Sigmoid colon (tissue), 7 donors: Measurements from ENCODE around the gene MX2. TPM values are rescaled to one million over a fixed set of nuclear protein-coding genes. Genes with fewer than 3 reads are reported as not detected.

Source experiments
- DNase-seq: peaks from one replicate; pipeline ENCODE4 v3.0.0-alpha.2; 2019
- H3K27ac ChIP-seq, 4 donors: fragments of 200-600 bp; sonication (generic); one replicate each; pipeline ENCODE4 v1.5.1; 2016 to 2019; ENCODE audit warnings: mild to moderate bottlenecking in 1 of 4
- H3K27me3 ChIP-seq, 3 donors: fragments of 200-600 bp; sonication (generic); one replicate each; pipeline ENCODE4 v1.5.1; 2019; ENCODE audit warnings: mild to moderate bottlenecking in 1 of 3
- H3K36me3 ChIP-seq, 4 donors: fragments of 200-600 bp; sonication (generic); one replicate each; pipeline ENCODE4 v1.5.1; 2016 to 2019
- H3K4me1 ChIP-seq, 4 donors: fragments of 200-600 bp; sonication (generic); one replicate each; pipeline ENCODE4 v1.5.1; 2017 to 2019
- H3K4me3 ChIP-seq, 4 donors: fragments of 200-600 bp; sonication (generic); one replicate each; pipeline ENCODE4 v1.5.1; 2017 to 2019; ENCODE audit warnings: mild to moderate bottlenecking in 2 of 4, moderate library complexity in 1 of 4
- H3K9me3 ChIP-seq, 4 donors: fragments of 200-600 bp in 3 of 4; sonication (generic) in 3 of 4; one replicate each; pipeline versions ENCODE4 v1.5.1 to v1.6.1; 2013 to 2019
- CTCF ChIP-seq, 4 experiments: fragments of 450-650 bp in 3 of 4; fragments of 200-600 bp in 1 of 4; IDR thresholded peaks; one replicate each; pipeline ENCODE4 v1.5.1; 2016 to 2019; ENCODE audit warnings: antibody characterized with exemption in 4 of 4, mild to moderate bottlenecking in 3 of 4, moderate library complexity in 2 of 4
- EP300 ChIP-seq, 4 donors: sonication (generic); formaldehyde crosslinking; IDR thresholded peaks; one replicate each; pipeline ENCODE4 v1.6.1; 2017; ENCODE audit warnings: antibody characterized with exemption in 4 of 4
- POLR2A ChIP-seq, 2 donors: fragments of 450-650 bp; IDR thresholded peaks; one replicate each; pipeline ENCODE4 v1.6.1; 2016; ENCODE audit warnings: antibody characterized with exemption in 2 of 2, mild to moderate bottlenecking in 2 of 2, moderate library complexity in 2 of 2
- POLR2AphosphoS5 ChIP-seq, 4 donors: sonication (generic); formaldehyde crosslinking; IDR thresholded peaks; one replicate each; pipeline ENCODE4 v1.6.1; 2017; ENCODE audit warnings: antibody characterized with exemption in 4 of 4
- WGBS, 2 donors: extraction: QIAGEN DNeasy Blood & Tissue Kit; methylation state at CpG; one replicate each; pipeline ENCODE4 v1.1.7; 2013; 5-methylcytosine and 5-hydroxymethylcytosine counted together
- intact Hi-C: fragments of 100-400 bp; cut with DNase I; formaldehyde crosslinking; loops from one replicate; pipeline ENCODE4 v1.15.1; 2023
- polyA plus RNA-seq, 3 donors: library from polyadenylated mRNA; stranded (reverse); fragments of 200-250 nt; gene quantifications; one replicate each; pipeline ENCODE4 v1.2.3, GENCODE V29; 2013
- total RNA-seq, 4 donors: library from RNA; depleted of rRNA; stranded (reverse); fragments of >200 nt; gene quantifications; one replicate each; pipeline ENCODE4 v1.1.0, GENCODE V29; 2016
- donor health status: healthy with polysubstance abuse.
- donor health status: Bipolar disorder and iron deficiency.
- donor health status: healthy.

MX2 gene
- total and polyA plus RNA-seq, 7 donors = 2.5 to 23.9 (median 6.2) TPM

DNA sequence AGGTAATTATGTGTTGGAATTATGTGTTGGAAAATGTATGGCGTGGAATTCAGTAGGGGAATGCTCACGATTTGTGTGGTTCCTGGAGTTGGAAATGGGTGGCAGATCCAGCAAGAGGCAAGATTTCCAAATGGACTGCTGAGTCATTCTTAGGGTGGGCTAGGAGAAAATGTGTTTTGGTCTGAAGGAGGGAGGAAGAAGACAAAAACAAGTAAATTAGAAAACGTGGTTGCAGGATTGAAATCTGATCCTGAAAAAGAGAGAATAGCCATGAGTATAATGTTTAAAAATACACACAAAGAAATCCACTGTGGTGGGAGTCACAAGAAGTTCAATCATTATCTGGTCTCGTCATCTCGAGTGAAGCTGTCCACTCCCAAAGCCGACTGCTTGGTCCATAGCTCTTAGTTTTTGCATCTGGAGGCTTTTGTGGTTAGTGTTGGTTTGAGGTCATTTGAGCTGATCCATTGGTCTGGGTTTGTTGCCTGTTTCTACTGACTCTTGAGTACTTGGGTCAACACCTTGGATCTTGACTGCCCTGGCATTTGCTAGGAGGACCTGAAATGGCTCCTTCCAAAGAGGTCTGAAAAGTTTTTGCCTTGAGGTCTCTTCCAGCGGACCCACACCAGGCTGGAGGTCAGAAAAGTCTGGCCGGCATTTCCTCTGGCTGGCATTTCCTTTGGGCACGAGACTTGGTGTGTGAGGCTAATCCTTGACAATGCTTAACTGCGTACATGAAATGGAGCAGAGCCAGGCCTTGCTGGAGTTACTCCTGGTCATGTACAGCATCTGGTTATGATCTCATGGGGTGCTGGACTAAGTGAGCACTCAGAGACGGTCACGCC is 9.2 kb downstream of the MX2 start:
- Histone ChIP-seq H3K4me3 (no peak overlapping the region), H3K27me3 (peaks cover 2 to 29% (median 8%) of the 10 kb centered on the region in 3 donors), H3K9me3 (no peaks in the 10 kb centered on the region), H3K4me1 (peaks cover 0 to 13% (median 5%) of the 10 kb centered on the region in 4 donors), H3K27ac (no peak overlapping the region), H3K36me3 (no peaks in the 10 kb centered on the region)
- TF ChIP-seq POLR2A (IDR thresholded peaks at IDR 0.05) (no peak), POLR2AphosphoS5 (IDR thresholded peaks at IDR 0.05) (no peak), EP300 (IDR thresholded peaks at IDR 0.05) (no peak), CTCF (IDR thresholded peaks at IDR 0.05) (no peak)
- DNase-seq = peak; percentile 51
- 85 to 87% methylated on average over 12 of the region's 12 CpGs for WGBS, 2 donors
- intact Hi-C loops = no loop called here

- no peak for DNase-seq
- TF ChIP-seq EP300 (IDR thresholded peaks at IDR 0.05) (no peak), CTCF (IDR thresholded peaks at IDR 0.05) (no peak), POLR2A (IDR thresholded peaks at IDR 0.05) (no peak), POLR2AphosphoS5 (IDR thresholded peaks at IDR 0.05) (no peak)
- WGBS, 2 donors = 91 to 93% methylated on average over 7 of the region's 7 CpGs
- Histone ChIP-seq H3K27me3 (peaks cover 2 to 29% (median 8%) of the 10 kb centered on the region in 3 donors), H3K36me3 (no peaks in the 10 kb centered on the region), H3K9me3 (no peaks in the 10 kb centered on the region), H3K4me3 (no peak overlapping the region), H3K4me1 (peaks cover 0 to 13% (median 5%) of the 10 kb centered on the region in 4 donors), H3K27ac (no peak overlapping the region)
- intact Hi-C loops = no loop called here
These were observed 9.8 kb downstream of the MX2 start for GRCh38 chr21:41371685-41372030.

DNA sequence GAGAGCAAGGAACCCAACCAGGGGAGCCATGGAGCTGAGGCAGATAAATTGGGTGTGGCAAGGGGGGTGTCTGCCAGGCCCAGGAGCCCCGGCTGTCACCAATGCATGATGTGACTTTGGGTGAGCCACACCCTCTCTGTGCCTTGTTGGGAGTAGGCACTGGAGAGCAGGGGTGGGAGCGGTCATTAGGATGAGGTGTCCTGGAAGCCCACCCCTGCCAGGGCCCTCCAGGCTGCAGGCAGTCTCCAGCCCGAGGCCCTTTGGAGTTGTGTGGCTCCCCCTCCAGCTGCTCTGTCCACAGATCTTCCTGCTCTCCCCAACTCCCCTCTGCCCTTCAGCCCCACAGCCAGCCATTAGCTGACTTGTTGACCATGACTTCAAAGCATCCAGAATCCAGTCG is 11.4 kb downstream of the MX2 start:
- DNase-seq = no peak
- TF ChIP-seq POLR2AphosphoS5 (IDR thresholded peaks at IDR 0.05) (no peak), EP300 (IDR thresholded peaks at IDR 0.05) (no peak), POLR2A (IDR thresholded peaks at IDR 0.05) (no peak), CTCF (IDR thresholded peaks at IDR 0.05) (no peak)

GRCh38 chr21:41373763-41374162 is 11.9 kb downstream of the MX2 start:
- no peak for DNase-seq
- intact Hi-C loops = no loop called here
- TF ChIP-seq POLR2AphosphoS5 (IDR thresholded peaks at IDR 0.05) (no peak), POLR2A (IDR thresholded peaks at IDR 0.05) (no peak), CTCF (IDR thresholded peaks at IDR 0.05) (no peak), EP300 (IDR thresholded peaks at IDR 0.05) (no peak)

More for the DNA sequence above, 11.4 kb downstream of the MX2 start:
- intact Hi-C loops = no loop called here
- Histone ChIP-seq H3K36me3 (no peaks in the 10 kb centered on the region), H3K9me3 (no peaks in the 10 kb centered on the region), H3K4me1 (peaks cover 0 to 13% (median 5%) of the 10 kb centered on the region in 4 donors), H3K4me3 (no peak overlapping the region), H3K27me3 (peaks cover 2 to 26% (median 8%) of the 10 kb centered on the region in 3 donors), H3K27ac (no peak overlapping the region)
- 70 to 76% methylated on average over 4 of the region's 4 CpGs for whole genome bisulfite sequencing, 2 donors

More at GRCh38 chr21:41373763-41374162, 11.9 kb downstream of the MX2 start:
- H3K4me1 ChIP-seq = peaks cover 0 to 10% (median 5%) of the 10 kb centered on the region in 4 donors
- no peak overlapping the region for H3K4me3 ChIP-seq
- H3K27ac ChIP-seq = no peak overlapping the region
- WGBS, 2 donors = 93% methylated on average over 8 of the region's 8 CpGs
- H3K27me3 ChIP-seq = peaks cover 2 to 21% (median 8%) of the 10 kb centered on the region in 3 donors
- H3K9me3 ChIP-seq = no peaks in the 10 kb centered on the region
- no peaks in the 10 kb centered on the region for H3K36me3 ChIP-seq
